C4-2B (cell line): Measurements from ENCODE around the gene PDE9A.
A peak's percentile ranks its signal among the peaks of the same experiment; 100 is the strongest.
"Not testable (repeated sequence)": the region's sequence is repeated elsewhere in the genome, so short reads cannot be mapped to it uniquely, and the experiment has no call there.

Experiments
- H3K27ac ChIP-seq: fragments of 450-650 bp; 2 replicates; pipeline ENCODE4 v1.5.1; 2017
- CTCF ChIP-seq: fragments of 450-650 bp; conservative IDR thresholded peaks from 2 replicates; pipeline ENCODE4 v1.5.1; 2017; ENCODE audit warnings: mild to moderate bottlenecking
- ZFX ChIP-seq: fragments of 450-650 bp; IDR thresholded peaks from 2 replicates; pipeline ENCODE4 v1.6.1; 2017

The PDE9A gene

GRCh38 chr21:42705746-42706374, 52.4 kb downstream of the PDE9A start:
- TF ChIP-seq ZFX (no peak), CTCF (no peak)
- H3K27ac ChIP-seq: no peak overlapping the region

GRCh38 chr21:42706765-42707164, 53.3 kb downstream of the PDE9A start:
- TF ChIP-seq ZFX (no peak), CTCF (no peak)
- no peak overlapping the region for H3K27ac ChIP-seq

- TF ChIP-seq CTCF (no peak), ZFX (no peak)
- H3K27ac ChIP-seq: no peak overlapping the region
Measured at GRCh38 chr21:42707207-42707830, 53.9 kb downstream of the PDE9A start.

GRCh38 chr21:42708107-42708506, 54.7 kb downstream of the PDE9A start:
- no peak overlapping the region for H3K27ac ChIP-seq
- no peak for TF ChIP-seq ZFX
- TF ChIP-seq CTCF: no peak

GRCh38 chr21:42708916-42709315, 55.5 kb downstream of the PDE9A start:
- H3K27ac ChIP-seq: not testable (repeated sequence)

- no peak for TF ChIP-seq CTCF
- no peak overlapping the region for H3K27ac ChIP-seq
Measured at GRCh38 chr21:42711667-42712066, 58.2 kb downstream of the PDE9A start.

GRCh38 chr21:42715427-42715826, 62.0 kb downstream of the PDE9A start:
- H3K27ac ChIP-seq: peak overlapping the region; percentile 46

- TF ChIP-seq CTCF (no peak), ZFX (no peak)
- peak overlapping the region; percentile 46 for H3K27ac ChIP-seq
Measured at GRCh38 chr21:42716074-42716473, 62.7 kb downstream of the PDE9A start.

GRCh38 chr21:42720484-42720883, 67.1 kb downstream of the PDE9A start:
- H3K27ac ChIP-seq: peak overlapping the region; percentile 51; the same call in 1 of the 2 replicates
